Ishikawa (cell line): ENCODE measurements around the gene EXD2.

ENCODE experiments used
- CEBPB ChIP-seq: IDR thresholded peaks from 2 replicates; pipeline ENCODE4 v1.6.1; 2012
- EGR1 ChIP-seq: IDR thresholded peaks from 2 replicates; pipeline ENCODE4 v1.6.1; 2012
- EP300 ChIP-seq: IDR thresholded peaks from 2 replicates; pipeline ENCODE4 v1.6.1; 2012; ENCODE audit warnings: borderline replicate concordance
- FOXM1 ChIP-seq: IDR thresholded peaks from 2 replicates; pipeline ENCODE4 v1.6.1; 2012; ENCODE audit warnings: low read depth, borderline replicate concordance
- NFIC ChIP-seq: IDR thresholded peaks from 2 replicates; pipeline ENCODE4 v1.6.1; 2012
- TAF1 ChIP-seq: IDR thresholded peaks from 2 replicates; pipeline ENCODE4 v1.6.1; 2012; ENCODE audit warnings: low read depth, mild to moderate bottlenecking
- TEAD4 ChIP-seq: IDR thresholded peaks from 2 replicates; pipeline ENCODE4 v1.6.1; 2012
- ZBTB7A ChIP-seq: IDR thresholded peaks from 2 replicates; pipeline ENCODE4 v1.6.1; 2012; ENCODE audit warnings: low read depth
- TF ChIP-seq, protein P1 (sequence below): IDR thresholded peaks from 2 replicates; pipeline ENCODE4 v1.6.1; 2012

DNA sequence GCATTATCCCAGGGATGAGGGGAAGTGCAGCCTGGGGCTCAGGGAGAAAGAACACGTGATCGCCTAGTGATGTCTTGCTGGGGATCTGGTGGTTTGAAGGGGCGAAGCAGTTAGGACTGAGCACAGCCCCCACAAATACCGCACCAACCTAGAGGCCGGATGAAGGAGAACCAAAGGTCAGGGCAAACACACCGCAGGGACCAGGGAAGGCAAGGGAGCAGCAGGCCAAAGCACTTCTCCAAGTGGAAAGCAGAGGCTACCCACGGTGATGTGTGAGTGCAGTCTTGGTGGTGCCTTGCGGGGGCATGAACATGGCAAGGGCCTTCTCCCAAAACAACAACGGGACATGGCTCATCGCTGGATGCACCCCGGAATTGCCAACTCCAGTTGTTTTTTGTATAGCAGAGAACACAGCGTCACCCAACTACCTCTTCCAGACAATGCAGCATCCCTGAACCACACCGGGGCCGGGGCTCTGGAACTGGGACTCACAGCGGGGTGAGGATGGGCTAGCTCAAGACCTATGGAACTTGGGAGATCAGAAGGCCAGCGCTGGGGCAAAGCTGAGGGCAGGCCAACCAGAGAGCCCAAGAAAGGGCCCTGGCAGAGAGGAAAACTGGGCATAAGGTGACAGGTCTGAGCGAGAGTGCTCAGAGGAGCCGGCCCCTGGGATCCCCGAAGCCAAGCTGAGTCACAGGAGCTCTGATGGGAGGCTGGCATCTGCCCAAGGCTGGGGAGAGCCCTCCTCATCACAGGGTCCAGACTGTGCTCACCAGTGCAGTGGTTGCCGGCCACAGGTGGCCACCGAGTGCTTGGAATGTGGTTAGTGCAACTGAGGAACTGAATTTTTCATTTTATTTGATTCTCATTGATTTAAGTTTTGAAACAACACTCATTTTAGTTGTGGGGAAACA, 79.8 kb downstream of the EXD2 start:
- TF ChIP-seq, protein P1, sequence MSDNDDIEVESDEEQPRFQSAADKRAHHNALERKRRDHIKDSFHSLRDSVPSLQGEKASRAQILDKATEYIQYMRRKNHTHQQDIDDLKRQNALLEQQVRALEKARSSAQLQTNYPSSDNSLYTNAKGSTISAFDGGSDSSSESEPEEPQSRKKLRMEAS: no peak
- TF ChIP-seq NFIC (no peak), ZBTB7A (no peak), EP300 (no peak), FOXM1 (no peak), EGR1 (no peak), TAF1 (no peak), TEAD4 (no peak), CEBPB (no peak)
